Testis (tissue), 3 donors: ENCODE measurements around the gene ARHGDIA. TPM values are rescaled to one million over a fixed set of nuclear protein-coding genes. Genes with fewer than 3 reads are reported as not detected.

ENCODE experiments used
- DNase-seq: peaks from one replicate; pipeline ENCODE4 v3.0.0-alpha.2; 2019
- H3K27ac ChIP-seq, 2 donors: fragments of 200-600 bp; sonication (generic); one replicate each; pipeline ENCODE4 v1.5.1; 2019
- H3K27me3 ChIP-seq: fragments of 200-600 bp; sonication (generic); one replicate; pipeline ENCODE4 v1.5.1; 2019
- H3K36me3 ChIP-seq: fragments of 200-600 bp; sonication (generic); one replicate; pipeline ENCODE4 v1.5.1; 2017; ENCODE audit warnings: low read depth; ENCODE audit errors: missing control alignments
- H3K4me1 ChIP-seq: fragments of 200-600 bp; sonication (generic); one replicate; pipeline ENCODE4 v1.5.1; 2019
- H3K4me3 ChIP-seq, 2 donors: fragments of 200-600 bp; sonication (generic); one replicate each; pipeline ENCODE4 v1.5.1; 2017 to 2019
- H3K9me3 ChIP-seq: fragments of 200-600 bp; sonication (generic); one replicate; pipeline ENCODE4 v1.5.1; 2017
- POLR2A ChIP-seq: fragments of 450-650 bp; IDR thresholded peaks from one replicate; pipeline ENCODE4 v1.6.1; 2017; ENCODE audit warnings: antibody characterized with exemption, mild to moderate bottlenecking, moderate library complexity
- WGBS, 2 donors: methylation state at CpG; one replicate each; pipeline ENCODE4 v1.1.5; 2018; 5-methylcytosine and 5-hydroxymethylcytosine counted together
- intact Hi-C: fragments of 100-400 bp; cut with DNase I; formaldehyde crosslinking; loops from one replicate; pipeline ENCODE4 v1.15.1; 2023; ENCODE audit warnings: low total_unique reads
- polyA plus RNA-seq: library from polyadenylated mRNA; stranded (reverse); fragments of 350-450 nt; fragmentation: Illumina TruSeq; extraction: RNeasy Lipid Tissue Mini Kit (QIAGEN cat#74804); gene quantifications from one replicate; pipeline ENCODE4 v1.2.3, GENCODE V29; 2014; ENCODE audit warnings: low read depth, low replicate concordance; ENCODE audit not compliant: insufficient read depth
- total RNA-seq, 2 donors: library from RNA; depleted of rRNA; stranded (reverse); fragments of >200 nt; gene quantifications; one replicate each; pipeline ENCODE4 v1.2.3, GENCODE V29; 2016
- TF ChIP-seq, protein P1 (sequence below), 3 experiments: fragments of 450-650 bp in 2 of 3; fragments of 200-600 bp in 1 of 3; sonication (generic) in 1 of 3; IDR thresholded peaks; one replicate each; pipeline ENCODE4 v1.5.1; 2016 to 2019; ENCODE audit warnings: antibody characterized with exemption in 3 of 3, mild to moderate bottlenecking in 2 of 3, moderate library complexity in 1 of 3

ARHGDIA gene
- total and polyA plus RNA-seq, 3 donors from 2014 or later: 135 to 201 (median 161) TPM

DNA sequence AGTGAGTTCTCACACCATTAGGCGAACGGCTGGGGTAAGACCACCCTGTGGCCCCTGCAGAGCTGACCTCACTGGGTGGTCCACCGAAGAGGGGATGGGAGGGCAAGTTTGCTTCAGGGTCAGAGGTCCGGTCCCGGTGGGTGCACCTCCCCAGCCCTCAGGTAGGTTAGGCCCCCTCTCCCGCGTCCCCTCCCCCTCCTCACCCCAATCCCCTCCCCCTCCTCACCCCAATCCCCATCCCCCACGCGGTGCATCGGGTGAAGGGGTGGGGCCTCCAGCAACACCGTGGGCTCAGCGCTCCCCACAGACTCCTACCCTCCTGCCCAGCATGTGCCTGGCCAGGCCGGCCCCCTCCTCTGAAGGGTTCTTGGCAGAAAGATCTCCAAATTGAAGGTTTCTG is 51.4 kb downstream of the ARHGDIA start:
- Histone ChIP-seq H3K36me3 (no peaks in the 10 kb centered on the region), H3K9me3 (no peaks in the 10 kb centered on the region), H3K27me3 (no peaks in the 10 kb centered on the region), H3K27ac (no peak overlapping the region), H3K4me1 (peaks cover 20% of the 10 kb centered on the region), H3K4me3 (no peak overlapping the region)
- intact Hi-C loops: no loop called here
- TF ChIP-seq, protein P1, sequence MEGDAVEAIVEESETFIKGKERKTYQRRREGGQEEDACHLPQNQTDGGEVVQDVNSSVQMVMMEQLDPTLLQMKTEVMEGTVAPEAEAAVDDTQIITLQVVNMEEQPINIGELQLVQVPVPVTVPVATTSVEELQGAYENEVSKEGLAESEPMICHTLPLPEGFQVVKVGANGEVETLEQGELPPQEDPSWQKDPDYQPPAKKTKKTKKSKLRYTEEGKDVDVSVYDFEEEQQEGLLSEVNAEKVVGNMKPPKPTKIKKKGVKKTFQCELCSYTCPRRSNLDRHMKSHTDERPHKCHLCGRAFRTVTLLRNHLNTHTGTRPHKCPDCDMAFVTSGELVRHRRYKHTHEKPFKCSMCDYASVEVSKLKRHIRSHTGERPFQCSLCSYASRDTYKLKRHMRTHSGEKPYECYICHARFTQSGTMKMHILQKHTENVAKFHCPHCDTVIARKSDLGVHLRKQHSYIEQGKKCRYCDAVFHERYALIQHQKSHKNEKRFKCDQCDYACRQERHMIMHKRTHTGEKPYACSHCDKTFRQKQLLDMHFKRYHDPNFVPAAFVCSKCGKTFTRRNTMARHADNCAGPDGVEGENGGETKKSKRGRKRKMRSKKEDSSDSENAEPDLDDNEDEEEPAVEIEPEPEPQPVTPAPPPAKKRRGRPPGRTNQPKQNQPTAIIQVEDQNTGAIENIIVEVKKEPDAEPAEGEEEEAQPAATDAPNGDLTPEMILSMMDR (IDR thresholded peaks at IDR 0.05): no peak
- TF ChIP-seq POLR2A: no peak
- WGBS, 2 donors: 45% methylated on average over 13 of the region's 13 CpGs; no CpG with 5 or more reads in 1 of the 2 donors
- no peak for DNase-seq

DNA sequence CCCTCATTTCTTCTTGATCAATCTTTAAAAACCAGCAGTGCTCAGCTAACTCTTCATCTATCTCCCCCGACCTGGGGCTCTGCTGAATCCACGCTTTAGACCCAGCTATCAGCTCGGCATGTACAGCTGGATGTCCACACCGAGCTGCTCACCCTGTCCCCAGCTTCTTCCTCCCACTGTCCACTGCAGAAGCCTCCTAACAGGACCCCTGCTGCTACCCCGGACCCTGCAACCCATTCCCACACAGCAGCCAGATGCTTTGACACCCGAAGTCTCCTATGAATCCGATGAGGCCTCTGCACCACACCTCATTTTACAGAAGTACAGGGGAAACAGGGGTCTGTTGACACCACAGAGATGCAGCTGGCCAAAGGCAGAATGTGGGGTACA is 53.4 kb downstream of the ARHGDIA start:
- H3K27ac ChIP-seq: no peak overlapping the region
- no peak for TF ChIP-seq POLR2A
- TF ChIP-seq, protein P1 (IDR thresholded peaks at IDR 0.05): no peak
- H3K4me1 ChIP-seq: peaks cover 19% of the 10 kb centered on the region
- H3K36me3 ChIP-seq: no peaks in the 10 kb centered on the region
- no peak overlapping the region for H3K4me3 ChIP-seq
- H3K9me3 ChIP-seq: no peaks in the 10 kb centered on the region
- intact Hi-C loops: no loop called here
- WGBS, 2 donors: 31 to 46% methylated on average over 7 of the region's 7 CpGs
- DNase-seq: no peak
- no peaks in the 10 kb centered on the region for H3K27me3 ChIP-seq

Other genes with a start within 250 kb of the ARHGDIA start
Only the 30 nearest of the 31 such genes appear.
- gene TSPAN10, start 234.1 kb downstream of the ARHGDIA start, total RNA-seq: 1 to 10 TPM; 1.2 to 1.3 TPM
- 3.1 TPM for gene TSPAN10, start 234.1 kb downstream of the ARHGDIA start, polyA plus RNA-seq
- gene PDE6G, start 214.8 kb downstream of the ARHGDIA start, total RNA-seq: 1 to 10 TPM in 1 of 2 donors, under 1 TPM in 1; 0.56 to 1.0 TPM
- 4.9 TPM for gene PDE6G, start 214.8 kb downstream of the ARHGDIA start, polyA plus RNA-seq
- 10 to 100 TPM; 40.9 to 48.3 TPM for gene OXLD1, start 204.7 kb downstream of the ARHGDIA start, total RNA-seq
- gene OXLD1, start 204.7 kb downstream of the ARHGDIA start, polyA plus RNA-seq: 45.2 TPM
- 10 to 100 TPM; 19.0 to 19.9 TPM for gene CCDC137, start 204.6 kb downstream of the ARHGDIA start, total RNA-seq
- gene CCDC137, start 204.6 kb downstream of the ARHGDIA start, polyA plus RNA-seq: 18.6 TPM
- 10 to 100 TPM; 35.7 to 44.2 TPM for gene ARL16, start 187.5 kb downstream of the ARHGDIA start, total RNA-seq
- gene ARL16, start 187.5 kb downstream of the ARHGDIA start, polyA plus RNA-seq: 55.8 TPM
- 100 to 1,000 TPM; 154 to 160 TPM for gene HGS, start 187.3 kb downstream of the ARHGDIA start, total RNA-seq
- 182 TPM for gene HGS, start 187.3 kb downstream of the ARHGDIA start, polyA plus RNA-seq
- gene MRPL12, start 168.0 kb downstream of the ARHGDIA start, total RNA-seq: 10 to 100 TPM; 57.2 to 58.0 TPM
- 54.7 TPM for gene MRPL12, start 168.0 kb downstream of the ARHGDIA start, polyA plus RNA-seq
- 10 to 100 TPM; 30.0 to 42.0 TPM for gene SLC25A10, start 159.1 kb downstream of the ARHGDIA start, total RNA-seq
- 51.4 TPM for gene SLC25A10, start 159.1 kb downstream of the ARHGDIA start, polyA plus RNA-seq
- gene GCGR, start 67.2 kb downstream of the ARHGDIA start, total RNA-seq: 1 to 10 TPM; 1.3 to 1.5 TPM
- gene GCGR, start 67.2 kb downstream of the ARHGDIA start, polyA plus RNA-seq: 0.88 TPM
- gene MCRIP1, start 38.0 kb downstream of the ARHGDIA start, total RNA-seq: 100 to 1,000 TPM; 160 to 181 TPM
- 206 TPM for gene MCRIP1, start 38.0 kb downstream of the ARHGDIA start, polyA plus RNA-seq
- gene PPP1R27, start 36.3 kb downstream of the ARHGDIA start, total RNA-seq: 1 to 10 TPM; 1.6 to 1.9 TPM
- gene PPP1R27, start 36.3 kb downstream of the ARHGDIA start, polyA plus RNA-seq: 7.5 TPM
- gene P4HB, start 10.8 kb downstream of the ARHGDIA start, total RNA-seq: 100 to 1,000 TPM; 205 to 230 TPM
- 213 TPM for gene P4HB, start 10.8 kb downstream of the ARHGDIA start, polyA plus RNA-seq
- 100 to 1,000 TPM; 114 to 124 TPM for gene ALYREF, start 20.2 kb upstream of the ARHGDIA start, total RNA-seq
- gene ALYREF, start 20.2 kb upstream of the ARHGDIA start, polyA plus RNA-seq: 140 TPM
- 100 to 1,000 TPM; 191 to 198 TPM for gene ANAPC11, start 20.4 kb upstream of the ARHGDIA start, total RNA-seq
- gene ANAPC11, start 20.4 kb upstream of the ARHGDIA start, polyA plus RNA-seq: 195 TPM
- 10 to 100 TPM; 22.7 to 27.3 TPM for gene NPB, start 30.9 kb upstream of the ARHGDIA start, total RNA-seq
- 1.8 TPM for gene NPB, start 30.9 kb upstream of the ARHGDIA start, polyA plus RNA-seq
- gene PCYT2, start 40.1 kb upstream of the ARHGDIA start, total RNA-seq: 100 to 1,000 TPM; 171 to 438 TPM
- 488 TPM for gene PCYT2, start 40.1 kb upstream of the ARHGDIA start, polyA plus RNA-seq
- 10 to 100 TPM; 48.4 to 59.3 TPM for gene SIRT7, start 46.8 kb upstream of the ARHGDIA start, total RNA-seq
- 34.1 TPM for gene SIRT7, start 46.8 kb upstream of the ARHGDIA start, polyA plus RNA-seq
- 10 to 100 TPM; 31.7 to 36.9 TPM for gene MAFG, start 56.4 kb upstream of the ARHGDIA start, total RNA-seq
- 21.8 TPM for gene MAFG, start 56.4 kb upstream of the ARHGDIA start, polyA plus RNA-seq
- 10 to 100 TPM; 13.8 to 19.2 TPM for gene PYCR1, start 66.0 kb upstream of the ARHGDIA start, total RNA-seq
- gene PYCR1, start 66.0 kb upstream of the ARHGDIA start, polyA plus RNA-seq: 28.9 TPM
- gene MYADML2, start 75.9 kb upstream of the ARHGDIA start, total RNA-seq: under 1 TPM; 0.16 to 0.25 TPM
- gene MYADML2, start 75.9 kb upstream of the ARHGDIA start, polyA plus RNA-seq: 0.57 TPM
- gene NOTUM, start 89.8 kb upstream of the ARHGDIA start, total RNA-seq: 10 to 100 TPM in 1 of 2 donors, 1 to 10 TPM in 1; 9.5 to 13.2 TPM
- gene NOTUM, start 89.8 kb upstream of the ARHGDIA start, polyA plus RNA-seq: 5.1 TPM
- 10 to 100 TPM; 46.2 to 49.7 TPM for gene ASPSCR1, start 106.3 kb upstream of the ARHGDIA start, total RNA-seq
- gene ASPSCR1, start 106.3 kb upstream of the ARHGDIA start, polyA plus RNA-seq: 40.5 TPM
- gene CENPX, start 151.5 kb upstream of the ARHGDIA start, total RNA-seq: 10 to 100 TPM; 43.5 to 51.8 TPM
- 43.0 TPM for gene CENPX, start 151.5 kb upstream of the ARHGDIA start, polyA plus RNA-seq
- 10 to 100 TPM; 10.7 to 12.8 TPM for gene LRRC45, start 152.0 kb upstream of the ARHGDIA start, total RNA-seq
- 5.7 TPM for gene LRRC45, start 152.0 kb upstream of the ARHGDIA start, polyA plus RNA-seq
- 100 to 1,000 TPM in 1 of 2 donors, 10 to 100 TPM in 1; 74.3 to 102 TPM for gene RAC3, start 160.3 kb upstream of the ARHGDIA start, total RNA-seq
- 42.3 TPM for gene RAC3, start 160.3 kb upstream of the ARHGDIA start, polyA plus RNA-seq
- 100 to 1,000 TPM; 134 to 188 TPM for gene DCXR, start 166.4 kb upstream of the ARHGDIA start, total RNA-seq
- 109 TPM for gene DCXR, start 166.4 kb upstream of the ARHGDIA start, polyA plus RNA-seq
- 100 to 1,000 TPM in 1 of 2 donors, 10 to 100 TPM in 1; 73.3 to 102 TPM for gene RFNG, start 180.5 kb upstream of the ARHGDIA start, total RNA-seq
- gene RFNG, start 180.5 kb upstream of the ARHGDIA start, polyA plus RNA-seq: 50.5 TPM
- gene GPS1, start 180.6 kb upstream of the ARHGDIA start, total RNA-seq: 100 to 1,000 TPM; 170 to 190 TPM
- gene GPS1, start 180.6 kb upstream of the ARHGDIA start, polyA plus RNA-seq: 178 TPM
- gene DUS1L, start 194.5 kb upstream of the ARHGDIA start, total RNA-seq: 100 to 1,000 TPM; 117 to 132 TPM
- gene DUS1L, start 194.5 kb upstream of the ARHGDIA start, polyA plus RNA-seq: 127 TPM
- 10 to 100 TPM; 76.2 to 93.0 TPM for gene FASN, start 226.9 kb upstream of the ARHGDIA start, total RNA-seq
- gene FASN, start 226.9 kb upstream of the ARHGDIA start, polyA plus RNA-seq: 47.6 TPM